GM23338 (cell line): ENCODE results near the gene RUVBL1. TPM values are rescaled to one million over a fixed set of nuclear protein-coding genes. Genes with fewer than 3 reads are reported as not detected.

ENCODE experiments used
- ATAC-seq: fragments of 200-7000 bp; cut with Tn5 transposase; 3 replicates; pipeline ENCODE4 v1.9.1; 2020
- DNase-seq: peaks from one replicate; pipeline ENCODE4 v3.0.0-alpha.2; 2015; ENCODE audit warnings: low spot score
- H2AFZ ChIP-seq: fragments of 200-600 bp; sonication (generic); 2 replicates; pipeline ENCODE4 v1.8.0; 2016; ENCODE audit warnings: antibody characterized with exemption, mild to moderate bottlenecking, moderate library complexity
- H3F3A ChIP-seq: fragments of 200-600 bp; sonication (generic); replicated peaks from 2 replicates; pipeline ENCODE4 v1.8.0; 2017; ENCODE audit warnings: antibody characterized with exemption, mixed run types, low read depth
- H3K27ac ChIP-seq: fragments of 200-600 bp; sonication (generic); 2 replicates; pipeline ENCODE4 v1.6.1; 2016; ENCODE audit warnings: low read depth
- H3K27me3 ChIP-seq: fragments of 200-600 bp; sonication (generic); 2 replicates; pipeline ENCODE4 v1.8.0; 2016; ENCODE audit warnings: mild to moderate bottlenecking, mixed run types, moderate library complexity; ENCODE audit not compliant: insufficient read depth
- H3K36me3 ChIP-seq: fragments of 200-600 bp; sonication (generic); 2 replicates; pipeline ENCODE4 v1.8.0; 2016; ENCODE audit warnings: mild to moderate bottlenecking; ENCODE audit not compliant: insufficient read depth
- H3K4me1 ChIP-seq: fragments of 200-600 bp; sonication (generic); 2 replicates; pipeline ENCODE4 v1.8.0; 2016; ENCODE audit warnings: mild to moderate bottlenecking, moderate library complexity; ENCODE audit not compliant: insufficient read depth
- H3K4me2 ChIP-seq: fragments of 200-600 bp; sonication (generic); 2 replicates; pipeline ENCODE4 v1.7.1; 2017; ENCODE audit warnings: mixed run types
- H3K4me3 ChIP-seq: fragments of 200-600 bp; sonication (generic); 2 replicates; pipeline ENCODE4 v1.6.1; 2016; ENCODE audit warnings: mixed run types
- H3K79me2 ChIP-seq: fragments of 200-600 bp; sonication (generic); replicated peaks from 2 replicates; pipeline ENCODE4 v1.8.0; 2017; ENCODE audit warnings: mild to moderate bottlenecking; ENCODE audit not compliant: insufficient read depth
- H3K9me2 ChIP-seq: fragments of 200-600 bp; sonication (generic); 2 replicates; pipeline ENCODE4 v1.8.0; 2017; ENCODE audit not compliant: insufficient read depth
- H4K20me1 ChIP-seq: fragments of 200-600 bp; sonication (generic); replicated peaks from 2 replicates; pipeline ENCODE4 v1.8.0; 2017; ENCODE audit warnings: mild to moderate bottlenecking; ENCODE audit not compliant: insufficient read depth
- H3K27ac Mint-ChIP-seq: 2 replicates; pipeline ENCODE4 v1.8.0; 2020; ENCODE audit warnings: inconsistent platforms, mild to moderate bottlenecking, moderate library complexity, mixed read lengths
- H3K27me3 Mint-ChIP-seq: 3 replicates; pipeline ENCODE4 v1.8.0; 2022; ENCODE audit warnings: low read depth, mild to moderate bottlenecking, moderate library complexity, mixed read lengths, inconsistent platforms; ENCODE audit not compliant: insufficient read depth, poor library complexity
- H3K36me3 Mint-ChIP-seq: 3 replicates; pipeline ENCODE4 v1.8.0; 2021; ENCODE audit warnings: low read depth, mild to moderate bottlenecking, inconsistent platforms, moderate library complexity, mixed read lengths
- H3K4me1 Mint-ChIP-seq: 3 replicates; pipeline ENCODE4 v1.8.0; 2020; ENCODE audit warnings: mild to moderate bottlenecking, inconsistent platforms, mixed read lengths
- H3K4me3 Mint-ChIP-seq: 3 replicates; pipeline ENCODE4 v1.8.0; 2021; ENCODE audit warnings: moderate library complexity, mild to moderate bottlenecking, inconsistent platforms, mixed read lengths
- H3K9me3 Mint-ChIP-seq: 3 replicates; pipeline ENCODE4 v1.8.0; 2020; ENCODE audit warnings: moderate library complexity, mild to moderate bottlenecking, inconsistent platforms, mixed read lengths
- CTCF ChIP-seq, 2 experiments: fragments of 200-600 bp in 1 of 2; sonication (generic) in 1 of 2; conservative IDR thresholded peaks; 2 replicates each; pipeline versions ENCODE4 v1.5.1 to v1.6.1; 2016 to 2017; ENCODE audit warnings: antibody characterized with exemption in 2 of 2, low read depth in 2 of 2, mild to moderate bottlenecking in 2 of 2, moderate library complexity in 1 of 2
- ETS1 ChIP-seq: IDR thresholded peaks from 2 replicates; pipeline ENCODE4 v1.6.1; 2016; ENCODE audit warnings: antibody characterized with exemption
- EZH2phosphoT487 ChIP-seq: fragments of 200-600 bp; sonication (generic); IDR thresholded peaks from one replicate; pipeline ENCODE4 v1.8.1; 2018; ENCODE audit warnings: antibody characterized with exemption; ENCODE audit not compliant: unreplicated experiment
- NANOG ChIP-seq: IDR thresholded peaks from 2 replicates; pipeline ENCODE4 v1.6.1; 2016; ENCODE audit warnings: antibody characterized with exemption, borderline replicate concordance
- polyA plus RNA-seq: library from polyadenylated mRNA; unstranded; fragments of >200 nt; fragmentation: Nextera tagmentation; extraction: Ambion mirVana; gene quantifications from 2 replicates; pipeline ENCODE4 v1.2.1, GENCODE V29; 2016
- total RNA-seq: library from RNA; depleted of rRNA; stranded (reverse); fragments of >200 nt; shearing (Covaris generic); gene quantifications from 2 replicates; pipeline ENCODE4 v1.2.3, GENCODE V29; 2014
- TF ChIP-seq, protein P1 (sequence below): fragments of 250-450 bp; sonication (Bioruptor Pico); IDR thresholded peaks from 2 replicates; pipeline ENCODE4 v1.5.0; 2020; ENCODE audit warnings: mild to moderate bottlenecking, moderate library complexity
- TF ChIP-seq, protein P2 (sequence below): IDR thresholded peaks from one replicate; pipeline ENCODE4 v1.6.1; 2018; ENCODE audit warnings: antibody characterized with exemption; ENCODE audit not compliant: unreplicated experiment

Gene RUVBL1
- total and polyA plus RNA-seq, 2 experiments from 2014 or later, result 133 to 136 TPM

- no peak overlapping the region; the same call in 2 of the 3 replicates for H3K4me3 Mint-ChIP-seq
- Histone ChIP-seq H4K20me1 (no peaks in the 10 kb centered on the region; the same call in 1 of the 2 replicates), H3K27me3 (no peaks in the 10 kb centered on the region), H3K36me3 (no peaks in the 10 kb centered on the region), H3K27ac (no peak overlapping the region), H3K9me2 (no peaks in the 10 kb centered on the region), H3K4me3 (no peak overlapping the region), H3K4me2 (no peak overlapping the region), H3F3A (no peaks in the 10 kb centered on the region), H3K4me1 (peaks cover 6% of the 10 kb centered on the region; the same call in 1 of the 2 replicates), H2AFZ (no peak overlapping the region), H3K79me2 (peaks cover 27% of the 10 kb centered on the region)
- H3K27me3 Mint-ChIP-seq, result peaks cover 11% of the 10 kb centered on the region
- DNase-seq (no peak), ATAC-seq (no peak)
- H3K9me3 Mint-ChIP-seq, result no peaks in the 10 kb centered on the region
- H3K27ac Mint-ChIP-seq, result no peak overlapping the region
- peaks cover 34% of the 10 kb centered on the region for H3K4me1 Mint-ChIP-seq
- no peaks in the 10 kb centered on the region for H3K36me3 Mint-ChIP-seq
- TF ChIP-seq EZH2phosphoT487, result no peak
- TF ChIP-seq, protein P1, sequence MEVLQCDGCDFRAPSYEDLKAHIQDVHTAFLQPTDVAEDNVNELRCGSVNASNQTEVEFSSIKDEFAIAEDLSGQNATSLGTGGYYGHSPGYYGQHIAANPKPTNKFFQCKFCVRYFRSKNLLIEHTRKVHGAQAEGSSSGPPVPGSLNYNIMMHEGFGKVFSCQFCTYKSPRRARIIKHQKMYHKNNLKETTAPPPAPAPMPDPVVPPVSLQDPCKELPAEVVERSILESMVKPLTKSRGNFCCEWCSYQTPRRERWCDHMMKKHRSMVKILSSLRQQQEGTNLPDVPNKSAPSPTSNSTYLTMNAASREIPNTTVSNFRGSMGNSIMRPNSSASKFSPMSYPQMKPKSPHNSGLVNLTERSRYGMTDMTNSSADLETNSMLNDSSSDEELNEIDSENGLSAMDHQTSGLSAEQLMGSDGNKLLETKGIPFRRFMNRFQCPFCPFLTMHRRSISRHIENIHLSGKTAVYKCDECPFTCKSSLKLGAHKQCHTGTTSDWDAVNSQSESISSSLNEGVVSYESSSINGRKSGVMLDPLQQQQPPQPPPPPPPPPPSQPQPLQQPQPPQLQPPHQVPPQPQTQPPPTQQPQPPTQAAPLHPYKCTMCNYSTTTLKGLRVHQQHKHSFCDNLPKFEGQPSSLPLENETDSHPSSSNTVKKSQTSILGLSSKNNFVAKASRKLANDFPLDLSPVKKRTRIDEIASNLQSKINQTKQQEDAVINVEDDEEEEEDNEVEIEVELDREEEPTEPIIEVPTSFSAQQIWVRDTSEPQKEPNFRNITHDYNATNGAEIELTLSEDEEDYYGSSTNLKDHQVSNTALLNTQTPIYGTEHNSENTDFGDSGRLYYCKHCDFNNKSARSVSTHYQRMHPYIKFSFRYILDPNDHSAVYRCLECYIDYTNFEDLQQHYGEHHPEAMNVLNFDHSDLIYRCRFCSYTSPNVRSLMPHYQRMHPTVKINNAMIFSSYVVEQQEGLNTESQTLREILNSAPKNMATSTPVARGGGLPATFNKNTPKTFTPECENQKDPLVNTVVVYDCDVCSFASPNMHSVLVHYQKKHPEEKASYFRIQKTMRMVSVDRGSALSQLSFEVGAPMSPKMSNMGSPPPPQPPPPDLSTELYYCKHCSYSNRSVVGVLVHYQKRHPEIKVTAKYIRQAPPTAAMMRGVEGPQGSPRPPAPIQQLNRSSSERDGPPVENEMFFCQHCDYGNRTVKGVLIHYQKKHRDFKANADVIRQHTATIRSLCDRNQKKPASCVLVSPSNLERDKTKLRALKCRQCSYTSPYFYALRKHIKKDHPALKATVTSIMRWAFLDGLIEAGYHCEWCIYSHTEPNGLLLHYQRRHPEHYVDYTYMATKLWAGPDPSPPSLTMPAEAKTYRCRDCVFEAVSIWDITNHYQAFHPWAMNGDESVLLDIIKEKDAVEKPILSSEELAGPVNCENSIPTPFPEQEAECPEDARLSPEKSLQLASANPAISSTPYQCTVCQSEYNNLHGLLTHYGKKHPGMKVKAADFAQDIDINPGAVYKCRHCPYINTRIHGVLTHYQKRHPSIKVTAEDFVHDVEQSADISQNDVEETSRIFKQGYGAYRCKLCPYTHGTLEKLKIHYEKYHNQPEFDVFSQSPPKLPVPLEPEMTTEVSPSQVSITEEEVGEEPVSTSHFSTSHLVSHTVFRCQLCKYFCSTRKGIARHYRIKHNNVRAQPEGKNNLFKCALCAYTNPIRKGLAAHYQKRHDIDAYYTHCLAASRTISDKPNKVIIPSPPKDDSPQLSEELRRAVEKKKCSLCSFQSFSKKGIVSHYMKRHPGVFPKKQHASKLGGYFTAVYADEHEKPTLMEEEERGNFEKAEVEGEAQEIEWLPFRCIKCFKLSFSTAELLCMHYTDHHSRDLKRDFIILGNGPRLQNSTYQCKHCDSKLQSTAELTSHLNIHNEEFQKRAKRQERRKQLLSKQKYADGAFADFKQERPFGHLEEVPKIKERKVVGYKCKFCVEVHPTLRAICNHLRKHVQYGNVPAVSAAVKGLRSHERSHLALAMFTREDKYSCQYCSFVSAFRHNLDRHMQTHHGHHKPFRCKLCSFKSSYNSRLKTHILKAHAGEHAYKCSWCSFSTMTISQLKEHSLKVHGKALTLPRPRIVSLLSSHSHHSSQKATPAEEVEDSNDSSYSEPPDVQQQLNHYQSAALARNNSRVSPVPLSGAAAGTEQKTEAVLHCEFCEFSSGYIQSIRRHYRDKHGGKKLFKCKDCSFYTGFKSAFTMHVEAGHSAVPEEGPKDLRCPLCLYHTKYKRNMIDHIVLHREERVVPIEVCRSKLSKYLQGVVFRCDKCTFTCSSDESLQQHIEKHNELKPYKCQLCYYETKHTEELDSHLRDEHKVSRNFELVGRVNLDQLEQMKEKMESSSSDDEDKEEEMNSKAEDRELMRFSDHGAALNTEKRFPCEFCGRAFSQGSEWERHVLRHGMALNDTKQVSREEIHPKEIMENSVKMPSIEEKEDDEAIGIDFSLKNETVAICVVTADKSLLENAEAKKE (CRISPR knock-in tag), result no peak
- no peak for TF ChIP-seq ETS1
- TF ChIP-seq, protein P2, sequence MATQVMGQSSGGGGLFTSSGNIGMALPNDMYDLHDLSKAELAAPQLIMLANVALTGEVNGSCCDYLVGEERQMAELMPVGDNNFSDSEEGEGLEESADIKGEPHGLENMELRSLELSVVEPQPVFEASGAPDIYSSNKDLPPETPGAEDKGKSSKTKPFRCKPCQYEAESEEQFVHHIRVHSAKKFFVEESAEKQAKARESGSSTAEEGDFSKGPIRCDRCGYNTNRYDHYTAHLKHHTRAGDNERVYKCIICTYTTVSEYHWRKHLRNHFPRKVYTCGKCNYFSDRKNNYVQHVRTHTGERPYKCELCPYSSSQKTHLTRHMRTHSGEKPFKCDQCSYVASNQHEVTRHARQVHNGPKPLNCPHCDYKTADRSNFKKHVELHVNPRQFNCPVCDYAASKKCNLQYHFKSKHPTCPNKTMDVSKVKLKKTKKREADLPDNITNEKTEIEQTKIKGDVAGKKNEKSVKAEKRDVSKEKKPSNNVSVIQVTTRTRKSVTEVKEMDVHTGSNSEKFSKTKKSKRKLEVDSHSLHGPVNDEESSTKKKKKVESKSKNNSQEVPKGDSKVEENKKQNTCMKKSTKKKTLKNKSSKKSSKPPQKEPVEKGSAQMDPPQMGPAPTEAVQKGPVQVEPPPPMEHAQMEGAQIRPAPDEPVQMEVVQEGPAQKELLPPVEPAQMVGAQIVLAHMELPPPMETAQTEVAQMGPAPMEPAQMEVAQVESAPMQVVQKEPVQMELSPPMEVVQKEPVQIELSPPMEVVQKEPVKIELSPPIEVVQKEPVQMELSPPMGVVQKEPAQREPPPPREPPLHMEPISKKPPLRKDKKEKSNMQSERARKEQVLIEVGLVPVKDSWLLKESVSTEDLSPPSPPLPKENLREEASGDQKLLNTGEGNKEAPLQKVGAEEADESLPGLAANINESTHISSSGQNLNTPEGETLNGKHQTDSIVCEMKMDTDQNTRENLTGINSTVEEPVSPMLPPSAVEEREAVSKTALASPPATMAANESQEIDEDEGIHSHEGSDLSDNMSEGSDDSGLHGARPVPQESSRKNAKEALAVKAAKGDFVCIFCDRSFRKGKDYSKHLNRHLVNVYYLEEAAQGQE, result no peak
- no peak for TF ChIP-seq NANOG
- no peak for TF ChIP-seq CTCF (conservative IDR thresholded peaks at IDR 0.05; ENCODE audit: low read depth in 2 of 2)
Observed at GRCh38 chr3:128168836-128169235, 45.2 kb upstream of the RUVBL1 start.
